C4-2B (cell line): ENCODE results near the gene UPF2.
"Not testable (repeated sequence)": the region's sequence is repeated elsewhere in the genome, so short reads cannot be mapped to it uniquely, and the experiment has no call there.

Experiments used
- ZFX ChIP-seq: fragments of 450-650 bp; IDR thresholded peaks from 2 replicates; pipeline ENCODE4 v1.6.1; 2017
- TF ChIP-seq, protein P1 (sequence below): fragments of 450-650 bp; conservative IDR thresholded peaks from 2 replicates; pipeline ENCODE4 v1.5.1; 2017; ENCODE audit warnings: mild to moderate bottlenecking

DNA sequence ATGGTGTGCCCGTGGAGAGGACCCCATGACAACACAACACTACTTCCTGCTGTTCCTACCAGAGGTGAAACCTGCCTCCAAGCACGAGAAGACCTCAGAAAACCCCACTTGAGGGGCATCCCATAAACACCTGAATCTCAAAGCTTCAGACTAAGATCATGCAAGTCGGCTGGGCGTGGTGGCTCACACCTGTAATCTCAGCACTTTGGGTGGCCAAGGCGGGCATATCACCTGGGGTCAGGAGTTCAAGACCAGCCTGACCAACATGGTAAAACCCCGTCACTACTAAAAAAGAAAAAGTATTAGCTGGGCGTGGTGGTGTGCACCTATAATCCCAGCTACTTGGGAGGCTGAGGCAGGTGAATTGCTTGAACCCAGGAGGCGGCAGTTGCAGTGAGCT lies 153.3 kb downstream of the UPF2 start:
- TF ChIP-seq, protein P1, sequence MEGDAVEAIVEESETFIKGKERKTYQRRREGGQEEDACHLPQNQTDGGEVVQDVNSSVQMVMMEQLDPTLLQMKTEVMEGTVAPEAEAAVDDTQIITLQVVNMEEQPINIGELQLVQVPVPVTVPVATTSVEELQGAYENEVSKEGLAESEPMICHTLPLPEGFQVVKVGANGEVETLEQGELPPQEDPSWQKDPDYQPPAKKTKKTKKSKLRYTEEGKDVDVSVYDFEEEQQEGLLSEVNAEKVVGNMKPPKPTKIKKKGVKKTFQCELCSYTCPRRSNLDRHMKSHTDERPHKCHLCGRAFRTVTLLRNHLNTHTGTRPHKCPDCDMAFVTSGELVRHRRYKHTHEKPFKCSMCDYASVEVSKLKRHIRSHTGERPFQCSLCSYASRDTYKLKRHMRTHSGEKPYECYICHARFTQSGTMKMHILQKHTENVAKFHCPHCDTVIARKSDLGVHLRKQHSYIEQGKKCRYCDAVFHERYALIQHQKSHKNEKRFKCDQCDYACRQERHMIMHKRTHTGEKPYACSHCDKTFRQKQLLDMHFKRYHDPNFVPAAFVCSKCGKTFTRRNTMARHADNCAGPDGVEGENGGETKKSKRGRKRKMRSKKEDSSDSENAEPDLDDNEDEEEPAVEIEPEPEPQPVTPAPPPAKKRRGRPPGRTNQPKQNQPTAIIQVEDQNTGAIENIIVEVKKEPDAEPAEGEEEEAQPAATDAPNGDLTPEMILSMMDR: not testable (repeated sequence)
- not testable (repeated sequence) for TF ChIP-seq ZFX
